Bronchial epithelial cell (primary cell): Measurements from ENCODE around the gene GATAD2A. TPM values are rescaled to one million over a fixed set of nuclear protein-coding genes. Genes with fewer than 3 reads are reported as not detected.

Source experiments
- DNase-seq: peaks from one replicate; pipeline ENCODE4 v3.0.0-alpha.2; 2010; ENCODE audit warnings: low read depth
- FAIRE-seq: peaks from 2 replicates; lab custom pipeline; 2011; peaks lifted over from hg19 to GRCh38; lab: Jason Lieb, UNC
- H3K27me3 ChIP-seq: 2 replicates; pipeline ENCODE4 v1.5.1; 2011; ENCODE audit warnings: low read length; ENCODE audit not compliant: control insufficient read depth, insufficient read depth
- H3K36me3 ChIP-seq: 2 replicates; pipeline ENCODE4 v1.5.1; 2011; ENCODE audit warnings: low read length; ENCODE audit not compliant: control insufficient read depth, insufficient read depth
- H3K4me3 ChIP-seq: 2 replicates; pipeline ENCODE4 v1.5.1; 2011; ENCODE audit warnings: mild to moderate bottlenecking, low read depth, low read length, control low read depth
- CTCF ChIP-seq: IDR thresholded peaks from 2 replicates; pipeline ENCODE4 v1.5.1; 2011; ENCODE audit warnings: mild to moderate bottlenecking, moderate library complexity, low read length, control low read depth, inconsistent platforms; ENCODE audit not compliant: insufficient read depth, severe bottlenecking
- total RNA-seq: library from RNA; depleted of rRNA; stranded (reverse); fragments of >200 nt; gene quantifications from 2 replicates; pipeline ENCODE4 v1.2.1, GENCODE V29; 2014

GATAD2A gene
- total RNA-seq, 1 donor from 2014 or later, result 48.4 TPM

DNA sequence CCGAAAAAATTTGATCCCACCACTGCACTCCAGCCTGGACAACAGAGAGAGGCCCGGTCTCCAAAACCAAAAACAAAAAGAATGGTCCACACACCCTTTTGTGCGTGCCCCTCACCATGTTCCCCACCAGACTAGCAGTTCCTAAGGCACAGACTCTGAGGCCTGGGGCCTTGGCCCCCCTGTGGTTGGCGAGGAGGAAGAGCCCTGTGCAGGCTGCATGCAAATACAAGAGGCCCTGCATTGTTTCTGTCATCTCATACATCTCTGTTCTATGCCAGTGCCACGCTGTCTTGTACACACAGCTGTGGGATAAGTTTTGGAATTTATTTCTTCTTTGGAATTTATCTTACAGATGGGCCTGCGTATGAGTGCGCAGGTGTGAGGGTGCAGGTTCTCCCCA lies 118.6 kb downstream of the GATAD2A start:
- no peak for FAIRE-seq
- peaks cover 13% of the 10 kb centered on the region for H3K36me3 ChIP-seq
- no peak for TF ChIP-seq CTCF

DNA sequence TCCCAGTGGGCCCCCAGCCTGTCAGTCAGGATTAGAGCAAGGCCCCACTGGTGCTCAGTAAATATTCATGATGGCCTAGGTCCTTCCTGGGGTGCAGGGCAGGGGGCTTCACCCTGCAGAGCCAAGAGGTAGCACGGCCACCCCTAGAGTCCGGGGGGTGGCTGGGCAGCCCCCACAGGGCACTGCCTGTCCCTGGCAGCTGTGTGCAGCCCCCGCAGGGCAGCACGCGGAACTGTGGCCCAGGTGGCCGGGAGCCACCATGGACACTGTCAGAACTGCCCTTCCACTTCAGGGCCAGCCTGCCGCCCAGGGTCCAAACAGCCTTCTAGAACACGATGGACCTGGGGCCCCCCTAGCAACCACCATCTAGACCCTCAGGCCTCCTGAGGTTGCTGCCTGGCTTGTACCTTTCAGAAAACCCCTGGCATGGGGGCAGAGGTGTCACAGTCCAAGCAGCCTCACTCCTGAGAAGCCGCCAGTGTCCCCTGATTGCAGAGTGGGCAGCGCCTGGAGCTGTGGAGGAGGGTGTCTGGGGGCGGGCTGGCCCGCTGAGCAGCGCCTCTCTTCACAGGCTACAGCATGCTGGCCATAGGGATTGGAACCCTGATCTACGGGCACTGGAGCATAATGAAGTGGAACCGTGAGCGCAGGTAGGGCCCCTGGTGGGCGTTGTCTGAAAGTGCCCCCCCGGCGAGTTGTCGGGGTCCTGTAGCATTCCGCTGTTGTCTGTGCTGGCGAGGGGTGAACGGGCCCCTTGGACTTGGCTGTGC lies 120.3 kb downstream of the GATAD2A start:
- Histone ChIP-seq H3K36me3 (peaks cover 6% of the 10 kb centered on the region), H3K27me3 (no peaks in the 10 kb centered on the region), H3K4me3 (no peak overlapping the region)
- no peak for TF ChIP-seq CTCF
- DNase-seq, result no peak
- no peak for FAIRE-seq

More for the DNA sequence above, 118.6 kb downstream of the GATAD2A start:
- Histone ChIP-seq H3K4me3 (no peak overlapping the region), H3K27me3 (no peaks in the 10 kb centered on the region)
- DNase-seq, result no peak

- peaks cover 6% of the 10 kb centered on the region for H3K36me3 ChIP-seq
- no peak for TF ChIP-seq CTCF
- FAIRE-seq, result no peak
- no peak for DNase-seq
- H3K27me3 ChIP-seq, result no peaks in the 10 kb centered on the region
- no peak overlapping the region for H3K4me3 ChIP-seq
These were observed 121.3 kb downstream of the GATAD2A start for GRCh38 chr19:19526581-19527370.

- Histone ChIP-seq H3K27me3 (no peaks in the 10 kb centered on the region), H3K4me3 (no peak overlapping the region), H3K36me3 (peaks cover 6% of the 10 kb centered on the region)
- TF ChIP-seq CTCF, result no peak
- DNase-seq (no peak), FAIRE-seq (no peak)
These were observed 121.8 kb downstream of the GATAD2A start for GRCh38 chr19:19527371-19527656.

- no peak for DNase-seq
- H3K4me3 ChIP-seq, result no peak overlapping the region
- no peak for FAIRE-seq
- no peaks in the 10 kb centered on the region for H3K27me3 ChIP-seq
- TF ChIP-seq CTCF, result no peak
- peaks cover 6% of the 10 kb centered on the region for H3K36me3 ChIP-seq
These were observed 122.5 kb downstream of the GATAD2A start for GRCh38 chr19:19527674-19528625.
